ENCODE data around the gene NPW. TPM values are rescaled to one million over a fixed set of nuclear protein-coding genes. Genes with fewer than 3 reads are reported as not detected.

NPW gene
- total and polyA plus RNA-seq, 8 donors: 0.43 to 2.7 (median 0.82) TPM

- Histone ChIP-seq H3K4me1 (no peaks in the 10 kb centered on the region), H3K27me3 (no peaks in the 10 kb centered on the region), H3K4me3 (no peak overlapping the region), H3K27ac (no peak overlapping the region), H3K36me3 (peaks cover 0 to 28% (median 0%) of the 10 kb centered on the region in 3 donors), H3K9me3 (no peaks in the 10 kb centered on the region)
- intact Hi-C loops (cut with DNase I): no loop called here
- WGBS, 2 donors: 95 to 96% methylated on average over 28 of the region's 28 CpGs
- no peak for ATAC-seq
- TF ChIP-seq CTCF (IDR thresholded peaks at IDR 0.05): no peak
- DNase-seq: peak in 2 of 6 donors; percentile 30 to 67
- FAIRE-seq: no peak
Measured at GRCh38 chr16:2062801-2063200, 43.2 kb downstream of the NPW start.

GRCh38 chr16:2063861-2064260 is 44.3 kb downstream of the NPW start:
- ATAC-seq (no peak), DNase-seq (peak in 2 of 6 donors; percentile 19 to 61), FAIRE-seq (no peak)
- WGBS, 2 donors: 92 to 93% methylated on average over 25 of the region's 25 CpGs
- Histone ChIP-seq H3K4me1 (no peaks in the 10 kb centered on the region), H3K27me3 (no peaks in the 10 kb centered on the region), H3K27ac (no peak overlapping the region), H3K9me3 (no peaks in the 10 kb centered on the region), H3K36me3 (peaks cover 0 to 33% (median 0%) of the 10 kb centered on the region in 3 donors), H3K4me3 (no peak overlapping the region)
- intact Hi-C loops (cut with DNase I): no loop called here
- TF ChIP-seq CTCF (IDR thresholded peaks at IDR 0.05): no peak

GRCh38 chr16:2064368-2064945 is 44.9 kb downstream of the NPW start:
- 92 to 94% methylated on average over 16 of the region's 16 CpGs for WGBS, 2 donors
- Histone ChIP-seq H3K9me3 (no peaks in the 10 kb centered on the region), H3K36me3 (peaks cover 0 to 33% (median 0%) of the 10 kb centered on the region in 3 donors), H3K27me3 (no peaks in the 10 kb centered on the region), H3K27ac (no peak overlapping the region), H3K4me1 (no peaks in the 10 kb centered on the region), H3K4me3 (no peak overlapping the region)
- ATAC-seq (no peak), DNase-seq (peak in 1 of 6 donors; percentile 48), FAIRE-seq (no peak)
- TF ChIP-seq CTCF (IDR thresholded peaks at IDR 0.05): no peak
- intact Hi-C loops (cut with DNase I): no loop called here

GRCh38 chr16:2066139-2066538 is 46.6 kb downstream of the NPW start:
- H3K27me3 ChIP-seq: no peaks in the 10 kb centered on the region
- no peak for FAIRE-seq
- intact Hi-C loops (cut with DNase I): no loop called here
- no peak overlapping the region for H3K4me3 ChIP-seq
- no peaks in the 10 kb centered on the region for H3K4me1 ChIP-seq
- no peak for TF ChIP-seq CTCF (IDR thresholded peaks at IDR 0.05)
- no peaks in the 10 kb centered on the region for H3K9me3 ChIP-seq
- no peak for DNase-seq
- WGBS, 2 donors: 97 to 98% methylated on average over 11 of the region's 11 CpGs
- peaks cover 0 to 33% (median 0%) of the 10 kb centered on the region in 3 donors for H3K36me3 ChIP-seq
- no peak for ATAC-seq
- H3K27ac ChIP-seq: no peak overlapping the region

Other genes starting within 250 kb of the NPW start
Only the 30 nearest of the 34 such genes appear.
- 10 to 100 TPM; 19.2 to 41.3 (median 37.2) TPM for gene SPSB3, start 237.2 kb upstream of the NPW start, total RNA-seq
- 100 to 1,000 TPM; 161 to 223 TPM for gene SPSB3, start 237.2 kb upstream of the NPW start, polyA plus RNA-seq
- gene NUBP2, start 236.8 kb upstream of the NPW start, total RNA-seq: 10 to 100 TPM; 20.4 to 42.5 (median 25.6) TPM
- 10 to 100 TPM; 55.7 to 58.8 TPM for gene NUBP2, start 236.8 kb upstream of the NPW start, polyA plus RNA-seq
- 1 to 10 TPM; 1.0 to 3.8 (median 2.3) TPM for gene IGFALS, start 226.1 kb upstream of the NPW start, total RNA-seq
- gene IGFALS, start 226.1 kb upstream of the NPW start, polyA plus RNA-seq: 1 to 10 TPM; 4.4 to 8.2 TPM
- gene HAGH, start 193.0 kb upstream of the NPW start, total RNA-seq: 10 to 100 TPM; 26.6 to 39.5 (median 34.6) TPM
- 10 to 100 TPM; 57.9 to 63.7 TPM for gene HAGH, start 193.0 kb upstream of the NPW start, polyA plus RNA-seq
- gene FAHD1, start 192.6 kb upstream of the NPW start, total RNA-seq: 10 to 100 TPM in 3 of 6 donors, 1 to 10 TPM in 3; 5.1 to 14.4 (median 10.2) TPM
- 10 to 100 TPM; 12.4 to 12.7 TPM for gene FAHD1, start 192.6 kb upstream of the NPW start, polyA plus RNA-seq
- gene MEIOB, start 147.6 kb upstream of the NPW start, total RNA-seq: under 1 TPM in 1 of 6 donors, not detected in 5; 0.44 TPM
- gene MEIOB, start 147.6 kb upstream of the NPW start, polyA plus RNA-seq: under 1 TPM in 1 of 2 donors, not detected in 1; 0.26 TPM
- not detected for gene HS3ST6, start 101.4 kb upstream of the NPW start, total RNA-seq
- under 1 TPM in 1 of 2 donors, not detected in 1; 0.11 TPM for gene HS3ST6, start 101.4 kb upstream of the NPW start, polyA plus RNA-seq
- gene MSRB1, start 76.6 kb upstream of the NPW start, total RNA-seq: 10 to 100 TPM; 29.7 to 77.4 (median 57.0) TPM
- 10 to 100 TPM; 47.0 to 94.4 TPM for gene MSRB1, start 76.6 kb upstream of the NPW start, polyA plus RNA-seq
- gene RPL3L, start 65.1 kb upstream of the NPW start, total RNA-seq: 10 to 100 TPM in 3 of 6 donors, under 1 TPM in 2, not detected in 1; 0.09 to 35.3 (median 11.0) TPM
- gene RPL3L, start 65.1 kb upstream of the NPW start, polyA plus RNA-seq: 10 to 100 TPM in 1 of 2 donors, under 1 TPM in 1; 0.05 to 11.3 TPM
- gene NDUFB10, start 60.2 kb upstream of the NPW start, total RNA-seq: 10 to 100 TPM; 54.0 to 72.1 (median 58.7) TPM
- 100 to 1,000 TPM in 1 of 2 donors, 10 to 100 TPM in 1; 84.2 to 108 TPM for gene NDUFB10, start 60.2 kb upstream of the NPW start, polyA plus RNA-seq
- gene RPS2, start 55.0 kb upstream of the NPW start, total RNA-seq: 1,000 to 10,000 TPM; 1,316 to 3,013 (median 1,806) TPM
- 1,000 to 10,000 TPM; 1,574 to 3,219 TPM for gene RPS2, start 55.0 kb upstream of the NPW start, polyA plus RNA-seq
- gene RNF151, start 52.9 kb upstream of the NPW start, total RNA-seq: not detected
- gene RNF151, start 52.9 kb upstream of the NPW start, polyA plus RNA-seq: under 1 TPM; 0.12 to 0.61 TPM
- gene TBL3, start 47.7 kb upstream of the NPW start, total RNA-seq: 10 to 100 TPM; 14.7 to 23.5 (median 19.4) TPM
- 10 to 100 TPM; 55.8 to 63.7 TPM for gene TBL3, start 47.7 kb upstream of the NPW start, polyA plus RNA-seq
- gene NOXO1, start 38.3 kb upstream of the NPW start, total RNA-seq: under 1 TPM in 5 of 6 donors, not detected in 1; 0.35 to 0.69 (median 0.52) TPM
- 1 to 10 TPM in 1 of 2 donors, under 1 TPM in 1; 0.70 to 1.6 TPM for gene NOXO1, start 38.3 kb upstream of the NPW start, polyA plus RNA-seq
- 10 to 100 TPM; 17.1 to 31.9 (median 25.9) TPM for gene GFER, start 35.6 kb upstream of the NPW start, total RNA-seq
- 10 to 100 TPM; 25.7 to 62.0 TPM for gene GFER, start 35.6 kb upstream of the NPW start, polyA plus RNA-seq
- 1 to 10 TPM in 1 of 6 donors, under 1 TPM in 5; 0.19 to 1.5 (median 0.55) TPM for gene SYNGR3, start 29.8 kb upstream of the NPW start, total RNA-seq
- 1 to 10 TPM in 1 of 2 donors, under 1 TPM in 1; 0.57 to 3.1 TPM for gene SYNGR3, start 29.8 kb upstream of the NPW start, polyA plus RNA-seq
- gene ZNF598, start 10.0 kb upstream of the NPW start, total RNA-seq: 10 to 100 TPM; 26.0 to 93.6 (median 42.4) TPM
- gene ZNF598, start 10.0 kb upstream of the NPW start, polyA plus RNA-seq: 10 to 100 TPM; 71.0 to 73.5 TPM
- 10 to 100 TPM; 14.7 to 28.9 (median 23.0) TPM for gene NHERF2, start 7.1 kb downstream of the NPW start, total RNA-seq
- gene NHERF2, start 7.1 kb downstream of the NPW start, polyA plus RNA-seq: 100 to 1,000 TPM in 1 of 2 donors, 10 to 100 TPM in 1; 60.7 to 144 TPM
- 10 to 100 TPM in 1 of 6 donors, 1 to 10 TPM in 5; 5.2 to 10.4 (median 8.4) TPM for gene NTHL1, start 28.0 kb downstream of the NPW start, total RNA-seq
- 10 to 100 TPM; 22.1 to 22.8 TPM for gene NTHL1, start 28.0 kb downstream of the NPW start, polyA plus RNA-seq
- gene TSC2, start 28.2 kb downstream of the NPW start, total RNA-seq: 10 to 100 TPM; 51.0 to 91.7 (median 77.6) TPM
- gene TSC2, start 28.2 kb downstream of the NPW start, polyA plus RNA-seq: 100 to 1,000 TPM; 119 to 172 TPM
- gene PKD1, start 116.1 kb downstream of the NPW start, total RNA-seq: 10 to 100 TPM; 29.8 to 50.5 (median 39.5) TPM
- 100 to 1,000 TPM in 1 of 2 donors, 10 to 100 TPM in 1; 68.6 to 127 TPM for gene PKD1, start 116.1 kb downstream of the NPW start, polyA plus RNA-seq
- 10 to 100 TPM; 19.2 to 36.8 (median 28.4) TPM for gene RAB26, start 128.8 kb downstream of the NPW start, total RNA-seq
- 100 to 1,000 TPM; 161 to 255 TPM for gene RAB26, start 128.8 kb downstream of the NPW start, polyA plus RNA-seq
- gene TRAF7, start 136.0 kb downstream of the NPW start, total RNA-seq: 10 to 100 TPM; 25.3 to 45.1 (median 40.8) TPM
- 10 to 100 TPM; 24.5 to 30.1 TPM for gene TRAF7, start 136.0 kb downstream of the NPW start, polyA plus RNA-seq
- 1 to 10 TPM in 2 of 6 donors, under 1 TPM in 4; 0.61 to 1.7 (median 0.81) TPM for gene CASKIN1, start 176.8 kb downstream of the NPW start, total RNA-seq
- gene CASKIN1, start 176.8 kb downstream of the NPW start, polyA plus RNA-seq: 1 to 10 TPM; 1.5 to 2.1 TPM
- gene MLST8, start 185.7 kb downstream of the NPW start, total RNA-seq: 10 to 100 TPM; 16.6 to 27.0 (median 19.1) TPM
- 10 to 100 TPM; 59.3 to 62.8 TPM for gene MLST8, start 185.7 kb downstream of the NPW start, polyA plus RNA-seq
- 1 to 10 TPM; 1.0 to 2.4 (median 2.0) TPM for gene BRICD5, start 191.1 kb downstream of the NPW start, total RNA-seq
- 10 to 100 TPM in 1 of 2 donors, 1 to 10 TPM in 1; 8.9 to 24.5 TPM for gene BRICD5, start 191.1 kb downstream of the NPW start, polyA plus RNA-seq
- gene PGP, start 195.1 kb downstream of the NPW start, total RNA-seq: 1 to 10 TPM; 2.9 to 5.8 (median 3.7) TPM
- gene PGP, start 195.1 kb downstream of the NPW start, polyA plus RNA-seq: 10 to 100 TPM in 1 of 2 donors, 1 to 10 TPM in 1; 8.9 to 10.2 TPM
- 10 to 100 TPM in 2 of 6 donors, 1 to 10 TPM in 4; 8.7 to 13.2 (median 9.4) TPM for gene E4F1, start 203.8 kb downstream of the NPW start, total RNA-seq
- gene E4F1, start 203.8 kb downstream of the NPW start, polyA plus RNA-seq: 10 to 100 TPM; 47.8 to 48.4 TPM
- gene DNASE1L2, start 216.7 kb downstream of the NPW start, total RNA-seq: 1 to 10 TPM in 1 of 6 donors, under 1 TPM in 5; 0.31 to 1.3 (median 0.67) TPM
- gene DNASE1L2, start 216.7 kb downstream of the NPW start, polyA plus RNA-seq: 1 to 10 TPM; 3.4 to 4.9 TPM
- gene ECI1, start 231.8 kb downstream of the NPW start, total RNA-seq: 10 to 100 TPM; 31.9 to 64.4 (median 36.3) TPM
- gene ECI1, start 231.8 kb downstream of the NPW start, polyA plus RNA-seq: 10 to 100 TPM; 51.1 to 72.5 TPM